T-helper 22 cell (primary cell): Measurements from ENCODE around the gene NMNAT3.

ENCODE experiments used
- DNase-seq: peaks from one replicate; pipeline ENCODE4 v3.0.0-alpha.2; 2020; ENCODE audit warnings: low read depth

NMNAT3 gene

DNA sequence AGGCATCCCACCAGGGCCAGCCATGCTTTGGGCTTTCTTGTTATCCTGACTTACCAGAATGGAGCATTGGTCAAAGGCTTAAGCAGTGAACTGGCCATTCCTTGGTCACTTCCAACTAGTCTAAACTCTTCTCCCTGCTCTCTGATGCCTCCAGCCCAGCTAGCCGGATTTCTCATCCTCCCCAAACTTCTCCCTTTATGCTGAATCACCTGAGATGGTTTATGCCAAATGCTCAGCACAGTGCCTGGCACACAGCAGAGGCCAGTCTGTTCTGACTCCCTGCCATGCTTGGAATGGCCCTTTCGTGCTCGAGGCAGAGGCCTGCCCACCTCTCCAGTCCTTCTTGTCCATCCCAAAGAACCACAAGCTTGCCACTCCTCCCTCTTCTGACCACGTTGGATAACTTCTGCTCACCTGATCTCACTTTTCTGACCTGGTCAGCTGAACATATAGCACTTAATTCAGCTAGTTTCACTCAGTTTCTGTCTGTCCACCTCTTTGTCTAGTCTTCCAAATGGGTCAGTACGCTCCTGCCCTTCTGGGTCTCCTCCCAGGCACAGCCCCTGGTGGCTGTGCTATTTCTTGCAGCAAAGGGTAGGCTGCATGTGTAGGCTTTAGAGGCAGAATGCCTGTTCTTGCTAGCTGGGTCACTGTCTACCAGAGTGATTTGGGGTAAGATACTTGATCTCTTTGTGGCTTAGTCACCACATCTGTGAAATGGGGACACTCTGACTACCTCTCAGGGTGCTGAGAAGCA is 136.1 kb downstream of the NMNAT3 start:
- DNase-seq, result no peak

DNA sequence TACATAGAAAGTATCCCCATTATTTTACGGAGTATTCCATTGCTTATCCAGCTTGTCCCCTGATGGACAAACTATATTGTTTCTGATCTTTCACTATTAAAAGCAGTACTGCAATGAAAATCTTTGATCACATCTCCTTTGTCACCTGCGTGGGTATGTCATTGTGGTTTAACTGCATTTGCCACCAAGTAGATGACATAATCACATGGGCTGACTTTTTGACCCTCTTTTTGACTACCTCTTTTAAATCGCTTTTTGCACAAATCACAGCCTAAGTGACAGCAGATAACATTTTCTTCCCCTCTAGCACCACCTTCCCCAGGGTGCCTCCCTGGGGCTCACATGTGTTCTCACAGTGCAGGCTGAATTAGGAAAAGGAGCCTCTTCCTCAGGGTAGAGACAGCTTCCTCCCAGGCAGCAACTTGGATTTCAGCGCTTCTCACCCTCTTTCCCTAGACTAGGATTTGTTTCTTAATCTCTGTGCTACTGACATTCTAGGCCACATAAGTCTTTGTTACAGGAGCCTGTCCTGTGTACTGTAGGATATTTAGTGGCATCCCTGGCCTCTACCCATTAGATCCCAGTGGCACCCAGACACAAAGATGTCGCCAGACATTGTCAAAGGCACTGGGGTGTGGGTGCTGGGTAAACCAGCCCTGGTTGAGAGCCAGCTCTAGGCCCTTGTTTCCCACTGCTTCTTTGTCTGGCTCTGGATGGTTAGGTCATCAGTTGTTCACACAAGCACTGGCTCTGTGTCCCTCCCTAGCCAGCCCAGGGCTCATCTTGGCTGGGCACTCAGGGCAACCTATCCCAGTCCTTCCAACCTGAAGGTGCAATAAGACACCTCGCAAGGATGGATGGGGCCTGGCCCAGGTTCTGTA is 136.9 kb downstream of the NMNAT3 start:
- no peak for DNase-seq

DNA sequence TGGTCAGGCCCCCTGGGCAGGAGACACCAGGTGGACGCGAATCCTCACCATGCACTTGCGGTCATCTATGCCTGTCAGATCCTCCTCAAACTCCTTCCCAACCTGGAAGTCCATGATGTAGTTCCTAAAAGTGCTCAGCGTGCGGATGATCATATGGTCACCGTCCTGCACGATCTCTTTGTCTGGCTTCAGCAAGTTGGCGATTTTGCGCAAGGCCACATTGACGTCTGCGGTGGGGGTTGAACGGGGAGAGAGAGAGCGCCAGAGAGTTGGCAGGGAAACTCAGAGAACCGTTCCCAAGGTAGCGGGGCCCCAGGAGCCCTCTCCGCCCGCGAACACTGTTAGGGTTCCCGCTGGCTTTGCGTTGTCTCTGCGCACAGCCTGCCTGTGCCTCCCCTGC is 139.0 kb downstream of the NMNAT3 start:
- no peak for DNase-seq

DNA sequence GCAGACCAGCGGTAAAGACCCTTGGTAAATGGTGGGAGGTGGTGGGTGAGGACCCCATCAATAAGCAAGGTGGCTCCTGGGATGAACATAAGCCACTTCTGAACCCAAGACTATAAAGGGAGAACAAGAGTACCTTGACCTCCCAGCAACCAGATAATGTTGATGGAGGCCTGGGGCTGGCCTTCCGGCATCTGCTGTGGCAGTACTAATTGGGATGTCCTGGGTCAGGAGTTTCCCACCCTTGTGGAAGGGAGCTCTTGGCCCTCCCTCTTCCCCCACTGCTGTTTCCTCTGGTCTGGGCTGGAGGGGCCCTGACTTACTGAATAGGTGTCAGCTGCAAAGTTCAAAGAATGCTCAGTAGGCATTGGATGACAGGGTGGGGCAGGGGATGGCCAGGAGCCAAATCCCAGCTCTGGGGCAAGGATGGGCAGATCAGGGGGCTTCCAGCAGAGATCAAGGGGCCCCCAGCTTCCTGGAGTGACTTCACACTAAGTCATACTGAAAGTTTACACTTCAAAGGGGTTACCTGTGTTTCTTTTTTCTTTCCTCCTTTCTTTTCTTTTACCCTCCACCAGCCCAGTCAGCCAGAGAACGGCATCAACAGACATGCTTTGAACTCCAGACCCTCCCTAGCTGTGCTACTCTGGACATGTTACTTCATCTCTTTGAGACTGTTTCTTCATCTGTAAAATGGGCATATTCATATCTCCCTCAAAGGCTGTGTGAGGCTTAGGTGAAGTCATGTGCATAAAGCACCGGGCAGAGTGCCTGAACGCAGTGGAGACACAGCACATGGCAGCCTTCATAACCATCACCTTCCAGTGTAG is 139.8 kb downstream of the NMNAT3 start:
- DNase-seq, result no peak

- no peak for DNase-seq
These were observed 140.4 kb downstream of the NMNAT3 start for GRCh38 chr3:139537361-139537760.

GRCh38 chr3:139534992-139535879 is 142.5 kb downstream of the NMNAT3 start:
- DNase-seq, result no peak

GRCh38 chr3:139534455-139534812 is 143.3 kb downstream of the NMNAT3 start:
- DNase-seq, result no peak

DNA sequence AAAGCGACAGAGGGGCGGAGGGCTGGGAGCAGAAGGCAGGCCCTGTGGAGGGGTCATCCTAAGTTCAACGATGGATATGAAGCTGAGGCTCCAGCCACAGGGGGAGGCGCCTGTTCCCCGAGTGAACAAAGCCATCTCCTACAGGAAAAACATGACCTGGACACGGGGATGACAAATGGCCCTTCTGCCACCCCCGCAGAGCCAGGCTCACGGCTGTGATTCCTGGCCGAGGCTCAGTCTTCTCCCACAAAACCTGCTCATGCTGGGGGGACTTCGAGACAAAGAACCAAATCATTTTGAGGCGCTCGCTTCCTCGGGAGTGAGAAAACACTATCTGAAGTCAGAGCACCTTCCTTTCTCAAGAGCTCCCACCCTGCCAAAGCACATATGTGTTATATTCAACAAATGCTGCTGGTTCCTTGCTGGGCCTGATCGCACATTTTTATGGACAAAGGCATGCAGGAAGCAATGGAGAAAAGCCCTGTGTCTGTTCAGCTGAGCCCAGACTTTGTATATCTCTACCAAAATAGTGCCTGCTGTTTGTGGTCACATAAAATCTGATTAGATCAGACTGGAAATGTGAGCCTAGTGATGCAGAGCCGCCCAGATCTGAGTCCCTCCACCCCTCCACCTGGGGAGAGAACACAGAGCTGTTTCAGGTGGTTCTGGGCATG is 143.9 kb downstream of the NMNAT3 start:
- DNase-seq, result no peak

DNA sequence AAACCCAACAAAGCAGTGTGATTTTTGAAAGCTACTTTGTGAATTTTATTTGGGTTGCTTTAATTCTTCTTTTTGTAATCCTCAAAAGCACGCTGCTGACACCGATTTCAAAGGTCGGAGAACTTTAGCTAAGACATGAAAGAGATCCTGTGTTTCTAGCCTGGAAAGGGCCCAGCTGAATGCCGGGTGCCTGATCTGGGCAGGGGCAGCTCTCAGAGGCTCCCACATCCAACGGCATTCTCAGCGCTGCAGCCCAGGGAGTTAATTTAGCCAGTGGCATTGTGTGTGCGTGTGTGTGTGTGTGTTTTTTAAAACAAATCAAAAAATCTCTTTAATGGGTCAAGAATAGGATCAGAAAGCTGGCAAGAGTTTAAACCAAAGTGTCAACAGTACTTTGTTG is 144.8 kb downstream of the NMNAT3 start:
- no peak for DNase-seq

DNA sequence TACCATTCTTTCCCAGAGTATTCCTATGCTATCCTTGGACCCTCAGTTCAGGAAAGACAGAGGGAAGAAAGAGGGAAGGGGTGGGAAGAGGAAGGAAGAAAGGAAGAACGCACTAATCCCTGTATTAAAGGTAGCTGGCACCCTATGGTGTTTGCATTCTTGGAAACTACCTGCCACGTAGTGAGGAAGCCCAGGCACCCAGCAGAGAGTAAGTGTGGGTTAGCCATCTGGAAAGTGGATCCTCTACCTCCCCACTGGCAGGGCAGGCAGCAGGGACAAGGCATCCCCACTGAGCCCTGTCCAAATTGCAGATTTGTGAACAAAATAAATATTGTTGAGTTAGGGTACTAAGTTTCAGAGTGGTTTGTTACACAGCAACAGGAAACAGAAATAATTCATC is 147.1 kb downstream of the NMNAT3 start:
- no peak for DNase-seq

DNA sequence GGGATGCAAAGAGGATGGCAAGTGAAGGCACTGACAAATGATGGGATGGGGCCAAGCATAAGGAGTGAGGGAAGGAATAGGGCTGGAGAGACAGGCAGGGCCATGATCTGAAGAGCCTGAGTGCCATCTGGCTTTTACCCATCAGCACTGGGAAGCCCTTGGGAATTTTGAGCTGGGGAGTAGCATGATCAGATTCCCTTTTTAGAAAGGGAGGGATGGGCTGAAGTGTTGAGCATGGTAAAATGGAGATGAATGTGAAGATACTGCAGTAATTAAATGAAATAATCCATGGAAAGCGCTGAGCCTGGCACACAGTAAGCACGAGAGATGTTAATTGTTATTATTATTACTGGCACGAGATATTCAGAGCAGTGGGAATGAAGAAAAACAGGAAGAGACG is 148.1 kb downstream of the NMNAT3 start:
- DNase-seq, result no peak

DNA sequence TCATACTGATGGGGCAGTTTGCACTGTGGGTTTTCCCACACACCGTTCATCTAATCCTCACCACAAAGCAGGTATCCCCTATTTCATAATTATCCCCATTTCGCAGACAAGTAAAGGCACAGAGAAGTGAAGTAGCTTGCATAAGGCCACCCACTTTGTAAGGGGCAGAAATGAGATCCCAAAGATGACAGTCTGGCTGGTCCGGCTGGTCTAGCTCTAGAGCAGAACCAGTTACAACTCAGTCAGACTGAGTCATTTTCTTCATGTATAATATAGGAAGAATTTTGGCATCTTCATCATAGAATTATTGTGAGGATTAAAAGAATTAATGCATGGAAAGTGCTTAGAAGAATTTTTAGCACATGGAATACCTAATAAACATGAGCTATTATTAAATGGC is 148.8 kb downstream of the NMNAT3 start:
- no peak for DNase-seq

DNA sequence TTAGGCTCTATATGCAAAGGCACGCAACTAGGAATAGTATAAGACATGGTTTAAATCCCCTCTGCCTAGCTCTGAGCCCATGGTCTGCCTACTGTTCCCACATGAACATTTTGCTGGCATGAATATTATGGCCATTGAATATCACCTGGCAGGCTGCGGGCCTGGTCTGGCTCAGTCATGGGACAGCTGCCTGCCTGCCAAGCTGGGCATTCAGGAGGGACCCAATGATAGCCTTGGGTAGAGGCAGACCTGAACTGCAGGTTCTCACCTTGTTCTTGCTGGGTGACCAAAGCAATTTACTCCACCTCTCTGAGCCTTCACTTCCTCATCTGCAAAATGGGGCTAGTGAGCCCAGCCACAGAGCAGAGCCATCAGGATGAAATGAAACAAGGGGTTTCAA is 149.5 kb downstream of the NMNAT3 start:
- DNase-seq, result no peak

- DNase-seq, result no peak
These were observed 150.5 kb downstream of the NMNAT3 start for GRCh38 chr3:139527265-139527664.

DNA sequence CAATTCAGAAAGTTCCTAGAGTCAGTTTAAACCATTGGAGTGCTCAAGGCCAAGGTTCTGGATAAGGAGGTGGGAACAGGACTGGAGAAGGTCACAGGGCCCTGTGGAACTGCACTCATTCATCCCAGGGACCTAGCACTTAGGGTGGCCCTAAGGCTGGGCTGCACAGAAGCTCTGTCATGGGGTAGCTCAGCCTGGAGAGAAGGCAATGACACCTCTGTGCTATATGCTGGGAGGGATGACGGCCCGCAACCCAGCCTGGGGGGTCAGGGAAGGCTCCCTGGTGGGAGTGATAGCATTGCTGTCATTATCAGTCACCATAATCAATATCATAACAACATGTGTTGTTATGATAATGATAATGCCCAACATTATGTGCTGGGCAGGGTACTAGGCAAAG is 151.6 kb downstream of the NMNAT3 start:
- DNase-seq, result no peak

DNA sequence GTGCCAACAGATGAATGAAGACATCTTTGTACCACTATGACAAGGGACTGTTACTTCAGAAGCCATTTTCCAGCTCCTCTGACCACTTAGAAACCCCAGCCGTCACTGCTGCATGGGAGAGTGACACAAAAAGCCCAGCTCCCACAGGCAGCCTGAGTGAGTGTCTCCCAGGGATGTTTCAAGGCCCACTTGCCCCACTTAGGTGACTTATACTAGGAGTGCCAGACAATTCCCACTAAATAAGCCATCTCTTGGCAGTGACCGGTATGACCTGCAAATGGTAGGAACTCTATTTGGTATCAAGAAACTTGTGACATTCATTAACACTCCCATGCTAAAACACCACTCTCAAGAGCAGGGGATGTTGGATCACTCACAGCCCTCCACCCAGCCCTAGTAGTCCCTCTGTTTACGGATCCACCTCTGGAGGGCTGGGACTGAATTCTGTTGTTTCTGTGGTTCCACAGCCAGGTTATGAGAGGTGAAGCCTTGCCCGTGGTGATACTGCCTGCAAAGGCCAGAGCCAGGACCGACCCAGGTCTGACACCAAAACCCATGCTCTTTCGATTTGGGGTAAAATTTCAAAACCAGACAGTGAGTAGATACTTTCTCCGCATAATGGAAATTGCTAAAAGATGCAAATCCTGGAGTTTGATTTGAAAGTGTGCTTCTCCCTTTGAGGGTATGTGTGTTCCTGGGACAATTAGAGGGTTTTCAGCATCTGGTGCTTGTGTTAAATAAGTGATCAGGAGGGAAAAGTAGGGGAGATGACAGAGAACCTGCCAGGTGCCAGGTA is 152.7 kb downstream of the NMNAT3 start:
- DNase-seq, result no peak

DNA sequence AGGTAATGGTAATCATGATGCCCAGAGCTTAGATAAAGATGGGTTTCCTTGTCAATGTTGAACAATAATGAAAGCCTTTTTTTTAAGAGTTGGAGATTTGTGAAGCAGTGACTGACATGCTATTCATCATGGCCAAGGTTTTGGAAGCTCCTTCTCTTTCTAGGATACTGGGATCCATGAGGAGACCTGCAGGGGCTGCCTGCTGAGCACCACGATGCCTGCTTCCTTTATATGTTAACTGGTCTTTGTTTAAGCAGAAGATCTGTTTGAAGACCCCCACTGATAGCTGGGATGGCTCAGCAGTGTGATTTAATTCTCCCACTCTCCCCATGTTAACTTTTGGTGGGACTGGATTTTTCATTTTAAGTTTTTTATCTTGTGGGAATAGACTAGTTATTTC is 154.1 kb downstream of the NMNAT3 start:
- no peak for DNase-seq

- DNase-seq, result no peak
These were observed 154.6 kb downstream of the NMNAT3 start for GRCh38 chr3:139523166-139523565.

GRCh38 chr3:139522421-139522820 is 155.4 kb downstream of the NMNAT3 start:
- DNase-seq, result no peak

DNA sequence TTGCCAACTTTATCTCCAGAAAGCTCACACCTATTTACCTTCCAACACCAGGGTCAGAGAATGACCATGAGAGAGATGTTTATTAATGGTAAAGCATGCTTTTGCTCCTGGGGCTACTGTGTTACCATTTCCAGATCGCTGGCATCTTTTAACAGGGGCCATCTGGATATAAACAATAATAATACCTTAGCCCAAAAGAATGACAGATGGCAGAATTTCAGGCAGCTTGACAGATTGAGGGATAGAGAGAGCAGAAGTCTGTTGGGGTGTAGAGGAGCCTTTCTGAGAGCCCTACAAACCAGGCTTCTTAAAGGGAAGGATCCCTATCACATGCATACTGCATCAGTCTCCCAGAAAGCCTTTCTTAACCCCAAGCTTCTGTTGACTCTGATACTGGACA is 156.0 kb downstream of the NMNAT3 start:
- no peak for DNase-seq
